Measurements from ENCODE around the gene CCDC112.

The CCDC112 gene

GRCh38 chr5:115341745-115342144 lies 45.3 kb upstream of the CCDC112 start:
- peaks cover 4% of the 10 kb centered on the region for H3K4me1 ChIP-seq (ENCODE audit: insufficient read depth, poor library complexity, severe bottlenecking)
- no peaks in the 10 kb centered on the region for H3K36me3 ChIP-seq (ENCODE audit: low read depth)
- H3K27me3 ChIP-seq (ENCODE audit: insufficient read depth, poor library complexity, severe bottlenecking): no peaks in the 10 kb centered on the region
- H3K4me3 ChIP-seq (ENCODE audit: severe bottlenecking): no peak overlapping the region
- no peak for ATAC-seq (ENCODE audit: low read depth)
- H3K27ac ChIP-seq (ENCODE audit: poor library complexity, severe bottlenecking): no peak overlapping the region
- no peaks in the 10 kb centered on the region for H3K9me3 ChIP-seq (ENCODE audit: severe bottlenecking)
- no peak for DNase-seq (ENCODE audit: low spot score)
- TF ChIP-seq, protein P1, sequence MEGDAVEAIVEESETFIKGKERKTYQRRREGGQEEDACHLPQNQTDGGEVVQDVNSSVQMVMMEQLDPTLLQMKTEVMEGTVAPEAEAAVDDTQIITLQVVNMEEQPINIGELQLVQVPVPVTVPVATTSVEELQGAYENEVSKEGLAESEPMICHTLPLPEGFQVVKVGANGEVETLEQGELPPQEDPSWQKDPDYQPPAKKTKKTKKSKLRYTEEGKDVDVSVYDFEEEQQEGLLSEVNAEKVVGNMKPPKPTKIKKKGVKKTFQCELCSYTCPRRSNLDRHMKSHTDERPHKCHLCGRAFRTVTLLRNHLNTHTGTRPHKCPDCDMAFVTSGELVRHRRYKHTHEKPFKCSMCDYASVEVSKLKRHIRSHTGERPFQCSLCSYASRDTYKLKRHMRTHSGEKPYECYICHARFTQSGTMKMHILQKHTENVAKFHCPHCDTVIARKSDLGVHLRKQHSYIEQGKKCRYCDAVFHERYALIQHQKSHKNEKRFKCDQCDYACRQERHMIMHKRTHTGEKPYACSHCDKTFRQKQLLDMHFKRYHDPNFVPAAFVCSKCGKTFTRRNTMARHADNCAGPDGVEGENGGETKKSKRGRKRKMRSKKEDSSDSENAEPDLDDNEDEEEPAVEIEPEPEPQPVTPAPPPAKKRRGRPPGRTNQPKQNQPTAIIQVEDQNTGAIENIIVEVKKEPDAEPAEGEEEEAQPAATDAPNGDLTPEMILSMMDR (IDR thresholded peaks at IDR 0.05; ENCODE audit: poor library complexity, severe bottlenecking): no peak

DNA sequence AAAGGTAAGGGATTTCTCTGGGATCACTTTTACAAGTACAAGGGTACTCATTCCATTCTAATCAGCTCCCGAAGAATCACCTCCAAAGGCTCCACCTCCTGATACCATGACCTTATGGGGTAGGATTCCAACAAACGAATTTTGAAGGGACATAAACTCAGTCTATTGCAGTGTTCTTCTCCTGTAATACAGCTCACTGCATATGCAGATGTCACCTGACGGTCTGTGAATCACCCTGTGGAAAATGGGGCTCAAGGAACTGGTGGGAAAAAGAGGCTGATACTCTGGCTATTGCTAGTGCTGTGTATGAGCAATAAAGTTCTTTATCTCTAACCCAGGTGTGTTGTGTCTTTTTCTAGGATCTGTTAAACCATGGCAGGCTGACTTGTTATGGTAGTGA lies 42.4 kb upstream of the CCDC112 start:
- H3K4me3 ChIP-seq (ENCODE audit: severe bottlenecking): no peak overlapping the region
- no peaks in the 10 kb centered on the region for H3K27me3 ChIP-seq (ENCODE audit: insufficient read depth, poor library complexity, severe bottlenecking)
- TF ChIP-seq, protein P1 (IDR thresholded peaks at IDR 0.05; ENCODE audit: poor library complexity, severe bottlenecking): no peak
- peaks cover 4% of the 10 kb centered on the region for H3K4me1 ChIP-seq (ENCODE audit: insufficient read depth, poor library complexity, severe bottlenecking)
- no peaks in the 10 kb centered on the region for H3K36me3 ChIP-seq (ENCODE audit: low read depth)
- H3K27ac ChIP-seq (ENCODE audit: poor library complexity, severe bottlenecking): no peak overlapping the region
- ATAC-seq (ENCODE audit: low read depth) (no peak), DNase-seq (ENCODE audit: low spot score) (no peak)
- H3K9me3 ChIP-seq (ENCODE audit: severe bottlenecking): no peaks in the 10 kb centered on the region

GRCh38 chr5:115337882-115338281 lies 41.4 kb upstream of the CCDC112 start:
- no peak for DNase-seq (ENCODE audit: low spot score)
- Histone ChIP-seq H3K9me3 (ENCODE audit: severe bottlenecking) (no peaks in the 10 kb centered on the region), H3K4me3 (ENCODE audit: severe bottlenecking) (no peak overlapping the region), H3K36me3 (ENCODE audit: low read depth) (no peaks in the 10 kb centered on the region), H3K4me1 (ENCODE audit: insufficient read depth, poor library complexity, severe bottlenecking) (no peaks in the 10 kb centered on the region), H3K27me3 (ENCODE audit: insufficient read depth, poor library complexity, severe bottlenecking) (no peaks in the 10 kb centered on the region), H3K27ac (ENCODE audit: poor library complexity, severe bottlenecking) (no peak overlapping the region)
- TF ChIP-seq, protein P1 (IDR thresholded peaks at IDR 0.05; ENCODE audit: poor library complexity, severe bottlenecking): no peak
- no peak for ATAC-seq (ENCODE audit: low read depth)

DNA sequence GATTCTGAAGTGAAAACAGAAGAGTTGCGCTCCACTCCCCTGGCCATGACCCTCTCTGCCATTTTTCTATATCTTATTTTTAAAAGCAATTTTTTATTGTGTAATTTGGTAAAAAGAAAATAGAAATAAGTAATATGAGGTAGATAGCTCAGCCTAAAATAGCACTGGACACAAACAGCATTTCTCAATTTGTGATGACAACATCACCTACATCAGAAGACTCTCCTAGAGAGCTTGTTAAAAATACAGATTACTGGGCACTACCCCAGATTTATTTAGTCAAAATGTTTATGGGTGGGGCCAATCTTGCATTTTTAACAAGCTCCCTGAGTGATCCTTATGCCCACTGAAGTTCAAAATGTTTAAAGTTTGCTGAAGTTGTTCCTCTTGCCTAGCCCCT lies 40.5 kb upstream of the CCDC112 start:
- Histone ChIP-seq H3K36me3 (ENCODE audit: low read depth) (no peaks in the 10 kb centered on the region), H3K4me1 (ENCODE audit: insufficient read depth, poor library complexity, severe bottlenecking) (no peaks in the 10 kb centered on the region), H3K27me3 (ENCODE audit: insufficient read depth, poor library complexity, severe bottlenecking) (no peaks in the 10 kb centered on the region), H3K4me3 (ENCODE audit: severe bottlenecking) (no peak overlapping the region), H3K9me3 (ENCODE audit: severe bottlenecking) (no peaks in the 10 kb centered on the region), H3K27ac (ENCODE audit: poor library complexity, severe bottlenecking) (no peak overlapping the region)
- DNase-seq (ENCODE audit: low spot score) (no peak), ATAC-seq (ENCODE audit: low read depth) (no peak)
- TF ChIP-seq, protein P1 (IDR thresholded peaks at IDR 0.05; ENCODE audit: poor library complexity, severe bottlenecking): no peak

DNA sequence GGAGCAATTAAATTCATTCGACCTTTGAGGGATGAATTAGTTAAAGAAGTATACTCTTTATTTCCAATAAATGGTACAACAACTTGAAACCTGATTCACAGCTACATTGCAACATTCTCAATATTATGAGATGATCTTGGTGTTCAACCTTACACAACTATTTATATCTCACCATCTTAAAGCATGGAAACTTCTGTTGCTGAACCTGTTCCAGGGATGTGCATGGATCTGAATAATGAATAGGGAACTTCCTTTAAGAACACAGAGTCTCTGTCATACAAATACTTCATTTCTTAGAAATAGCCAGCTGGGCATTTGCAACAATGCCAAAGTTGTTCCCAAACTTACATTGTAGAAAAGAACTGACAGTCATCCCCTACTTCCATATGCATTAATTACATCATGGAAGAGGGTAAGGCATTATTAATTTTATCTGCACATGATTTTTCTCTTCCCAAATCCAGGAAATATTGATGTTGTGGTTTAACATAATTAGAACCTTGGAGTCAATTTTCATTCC lies 39.8 kb upstream of the CCDC112 start:
- H3K4me1 ChIP-seq (ENCODE audit: insufficient read depth, poor library complexity, severe bottlenecking): no peaks in the 10 kb centered on the region
- TF ChIP-seq, protein P1 (IDR thresholded peaks at IDR 0.05; ENCODE audit: poor library complexity, severe bottlenecking): no peak
- no peak overlapping the region for H3K27ac ChIP-seq (ENCODE audit: poor library complexity, severe bottlenecking)
- DNase-seq (ENCODE audit: low spot score) (no peak), ATAC-seq (ENCODE audit: low read depth) (no peak)
- H3K27me3 ChIP-seq (ENCODE audit: insufficient read depth, poor library complexity, severe bottlenecking): no peaks in the 10 kb centered on the region
- no peak overlapping the region for H3K4me3 ChIP-seq (ENCODE audit: severe bottlenecking)
- H3K36me3 ChIP-seq (ENCODE audit: low read depth): no peaks in the 10 kb centered on the region
- H3K9me3 ChIP-seq (ENCODE audit: severe bottlenecking): no peaks in the 10 kb centered on the region

Data from RWPE2 (cell line).